GM18909 (cell line): ENCODE data around the gene TRIM59.

ENCODE experiments used
- ATAC-seq: cut with Tn5 transposase; IDR thresholded peaks from one replicate; pipeline ENCODE4 v1.9.1; 2021; ENCODE audit warnings: mild to moderate bottlenecking; ENCODE audit not compliant: unreplicated experiment, poor library complexity

TRIM59 gene

DNA sequence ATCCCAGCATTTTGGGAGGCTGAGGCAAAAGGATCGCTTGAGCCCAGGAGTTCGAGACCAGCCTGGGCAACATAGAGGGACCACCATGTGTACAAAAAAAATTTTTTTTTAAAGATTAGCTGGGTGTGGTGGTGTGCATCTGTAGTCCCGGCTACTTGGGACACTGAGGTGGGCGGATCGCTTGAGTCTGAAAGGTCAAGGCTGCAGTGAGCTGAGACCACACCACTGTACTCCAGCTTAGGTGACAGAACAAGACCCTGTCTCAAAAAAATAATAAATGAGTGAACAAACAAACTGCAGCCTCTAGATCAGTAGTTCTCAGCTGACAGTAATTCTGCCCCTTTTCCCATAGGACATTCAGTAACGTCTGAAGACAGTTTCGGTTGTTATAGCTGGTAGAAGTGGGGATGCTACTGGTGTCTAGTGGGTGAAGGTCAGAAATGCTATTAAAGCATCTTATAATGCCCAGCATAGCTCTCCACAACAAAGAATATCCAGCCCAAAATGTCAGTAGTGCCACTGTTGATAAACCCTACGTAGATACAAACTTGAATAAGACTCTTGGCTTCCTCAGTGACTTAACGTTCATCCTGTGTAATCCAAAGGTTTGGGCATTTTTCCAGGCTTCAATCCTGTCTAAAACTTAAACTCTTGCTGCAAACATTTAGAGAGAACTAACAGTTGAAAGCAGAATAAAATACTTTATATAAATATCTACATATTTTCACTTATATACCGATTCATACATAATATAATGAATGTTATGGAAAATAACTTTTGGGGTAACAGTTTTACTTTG lies 39.6 kb downstream of the TRIM59 start:
- ATAC-seq, result no peak

DNA sequence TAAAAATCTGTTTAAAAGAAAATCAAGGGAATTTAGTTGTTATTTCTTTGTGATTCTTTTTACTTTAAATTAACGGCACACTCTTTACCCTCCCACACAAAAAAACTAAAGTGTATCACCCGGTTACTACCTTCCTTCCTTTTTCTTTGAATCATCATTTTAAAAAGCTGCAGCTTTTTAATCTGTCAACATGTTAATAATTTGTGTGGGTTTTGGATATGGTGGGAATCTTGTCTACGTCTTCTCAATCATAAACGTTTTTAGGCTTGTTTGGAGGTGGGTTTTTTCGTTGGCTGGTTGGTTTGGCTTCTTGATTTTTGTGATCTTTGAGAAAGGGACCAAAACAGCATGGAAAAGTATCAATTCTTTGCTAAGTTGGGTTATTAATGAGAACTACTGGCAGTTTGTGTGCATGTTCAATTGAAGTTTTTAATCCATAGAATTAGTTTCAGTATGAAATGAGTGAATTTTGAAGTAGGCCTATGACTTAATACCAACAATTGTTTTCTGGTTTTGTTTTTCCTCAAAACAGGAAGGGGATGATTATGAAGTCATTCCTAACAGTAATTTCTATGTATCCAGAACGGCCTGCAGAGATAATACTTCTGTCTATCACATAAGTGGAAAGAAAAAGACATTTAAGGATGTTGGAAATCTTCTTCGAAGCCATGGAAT lies 45.7 kb downstream of the TRIM59 start:
- ATAC-seq, result no peak

- no peak for ATAC-seq
Measured at GRCh38 chr3:160403028-160403545, 46.5 kb downstream of the TRIM59 start.

GRCh38 chr3:160402221-160403027 lies 47.2 kb downstream of the TRIM59 start:
- ATAC-seq, result no peak

DNA sequence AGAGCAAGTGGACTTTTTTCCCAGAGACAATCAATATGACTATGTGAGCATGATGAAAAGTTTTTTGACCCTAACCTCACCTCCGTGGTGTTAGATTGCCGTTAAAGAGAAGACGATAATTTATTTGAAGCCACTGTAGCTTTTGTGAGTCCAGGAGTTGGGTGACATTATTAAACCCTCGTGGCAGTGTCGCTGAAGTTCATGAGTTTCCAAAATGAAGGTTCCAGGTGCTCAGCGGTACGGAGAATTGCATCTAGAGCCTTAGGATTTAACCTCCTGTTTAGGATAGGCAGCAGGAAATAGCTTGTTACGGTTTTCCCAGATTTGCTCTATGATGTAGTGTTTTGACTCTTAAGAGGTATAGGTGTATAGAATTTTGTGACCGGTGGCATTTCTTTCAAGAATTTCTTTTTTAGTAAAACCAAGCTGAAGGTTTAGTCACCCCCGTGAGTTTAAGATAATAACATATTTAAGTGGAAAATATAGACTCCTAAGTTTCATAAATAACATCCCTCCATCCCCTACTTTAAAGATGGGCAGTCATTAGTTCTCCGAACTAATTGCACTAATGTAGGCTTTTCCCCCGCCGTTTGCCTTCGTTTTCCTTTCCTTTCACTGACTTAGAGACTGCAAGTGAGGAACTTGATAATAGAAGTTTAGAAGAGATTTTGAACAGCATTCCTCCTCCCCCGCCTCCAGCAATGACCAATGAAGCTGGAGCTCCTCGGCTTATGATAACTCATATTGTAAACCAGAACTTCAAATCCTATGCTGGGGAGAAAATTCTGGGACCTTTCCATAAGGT lies 48.1 kb downstream of the TRIM59 start:
- ATAC-seq, result no peak

DNA sequence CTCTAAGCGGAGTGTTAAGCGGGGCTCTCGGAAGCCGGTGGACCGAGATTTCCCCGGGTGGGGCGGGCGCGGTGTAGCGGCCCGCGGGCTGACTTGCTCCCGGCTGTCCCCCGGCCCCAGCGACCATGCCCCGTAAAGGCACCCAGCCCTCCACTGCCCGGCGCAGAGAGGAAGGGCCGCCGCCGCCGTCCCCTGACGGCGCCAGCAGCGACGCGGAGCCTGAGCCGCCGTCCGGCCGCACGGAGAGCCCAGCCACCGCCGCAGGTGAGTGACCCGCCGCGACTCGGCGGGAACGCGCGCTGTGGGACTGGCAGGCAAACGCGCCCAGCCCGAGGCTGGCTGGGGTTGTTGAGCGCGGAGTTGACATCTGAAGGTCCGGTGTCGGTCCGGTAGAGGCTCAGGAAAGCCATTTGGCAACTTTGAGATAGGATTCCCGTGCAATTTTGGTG lies 48.9 kb downstream of the TRIM59 start:
- peak; percentile 13 for ATAC-seq

GRCh38 chr3:160400030-160400701 lies 49.4 kb downstream of the TRIM59 start:
- ATAC-seq, result peak; percentile 14

DNA sequence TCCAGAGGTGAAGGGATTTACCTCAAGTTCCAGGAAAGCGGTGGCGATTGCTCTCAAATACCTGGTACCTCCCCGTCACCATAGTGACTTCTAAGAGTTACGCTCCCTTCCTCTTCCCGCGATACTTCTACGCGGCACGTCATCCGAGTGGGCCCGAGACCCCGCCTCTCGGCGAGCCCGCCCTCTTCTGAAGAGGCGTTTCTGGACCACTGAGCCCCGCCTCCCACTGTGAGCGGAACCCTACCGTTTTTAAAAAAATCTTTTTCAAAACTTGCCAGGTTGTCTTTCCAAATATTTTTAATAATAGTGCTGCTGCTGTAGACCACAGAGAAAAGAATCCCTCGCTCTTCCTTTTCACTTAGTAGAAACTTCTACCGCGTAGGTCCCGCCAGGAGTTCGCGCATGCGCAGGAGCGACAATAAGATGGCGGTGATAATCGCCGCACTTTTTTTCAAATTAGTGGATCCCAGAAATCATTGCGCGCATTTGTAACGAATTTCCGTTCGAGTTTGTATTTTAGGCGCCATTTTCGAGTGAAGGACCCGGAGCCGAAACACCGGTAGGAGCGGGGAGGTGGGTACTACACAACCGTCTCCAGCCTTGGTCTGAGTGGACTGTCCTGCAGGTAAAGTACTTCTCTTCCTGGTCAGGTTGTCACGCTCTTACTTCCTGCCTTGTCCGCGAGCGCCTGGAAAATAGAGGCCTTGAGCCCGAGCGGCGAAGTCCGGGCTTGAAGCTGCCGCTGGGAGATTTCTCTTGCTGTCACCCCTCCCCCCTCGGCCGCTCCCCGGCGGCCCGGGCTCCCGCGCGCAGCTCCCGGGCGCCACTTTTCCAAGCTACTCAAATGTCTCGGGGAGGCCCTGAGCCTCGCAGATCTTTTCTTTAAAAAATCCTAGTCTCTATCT lies 50.2 kb downstream of the TRIM59 start, which contains the start of the genes IFT80 and SMC4:
TSS of gene IFT80 (minus strand) at position 101 of the 905 bp plus-strand sequence. CDS start 14,625 bp downstream, outside the sequence.
TSS of gene SMC4 (plus strand) at position 526 of the 905 bp plus-strand sequence. CDS start 1,177 bp downstream, outside the sequence.
- peak; percentile 95 for ATAC-seq

- ATAC-seq, result peak; percentile 8
Measured at GRCh38 chr3:160398820-160399124, 50.8 kb downstream of the TRIM59 start.

GRCh38 chr3:160395297-160395696 lies 54.3 kb downstream of the TRIM59 start:
- no peak for ATAC-seq

DNA sequence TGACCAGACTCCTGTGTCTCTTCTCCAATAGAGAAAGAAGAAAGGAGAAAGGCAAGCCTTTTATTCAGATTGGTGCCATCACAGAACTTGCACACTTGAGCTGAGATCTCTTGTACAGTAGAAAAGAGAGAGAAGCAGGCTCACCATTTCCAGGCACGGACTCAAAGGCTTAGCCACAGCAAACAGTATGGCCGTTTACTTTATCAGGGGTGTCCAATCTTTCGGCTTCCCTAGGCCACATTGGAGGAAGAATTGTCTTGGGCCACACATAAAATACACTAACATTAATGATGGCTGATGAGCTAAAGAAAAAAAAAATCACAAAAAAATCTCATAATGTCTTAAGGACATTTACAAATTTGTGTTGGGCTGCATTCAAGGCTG lies 55.6 kb downstream of the TRIM59 start:
- ATAC-seq, result no peak

GRCh38 chr3:160393346-160394008 lies 56.1 kb downstream of the TRIM59 start:
- ATAC-seq, result no peak

DNA sequence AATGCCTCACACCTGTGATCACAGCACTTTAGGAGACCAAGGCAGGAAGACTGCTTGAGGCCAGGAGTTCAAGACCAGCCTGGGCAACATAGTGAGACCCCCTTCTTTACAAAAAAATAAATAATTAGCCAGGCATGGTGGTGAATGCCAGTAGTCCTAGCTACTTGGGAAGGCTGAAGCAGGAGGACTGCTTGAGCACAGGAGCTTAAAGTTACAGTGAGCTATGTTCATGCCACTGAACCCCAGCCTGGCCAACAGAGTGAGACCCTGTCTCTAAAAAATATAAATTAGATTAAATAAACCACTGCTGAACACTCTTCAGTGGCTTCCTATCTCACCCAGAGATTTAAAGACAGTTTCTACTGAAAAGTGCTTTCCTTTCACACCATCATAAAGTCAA lies 56.8 kb downstream of the TRIM59 start:
- no peak for ATAC-seq

GRCh38 chr3:160390565-160391138 lies 58.9 kb downstream of the TRIM59 start:
- no peak for ATAC-seq
